Hepatocyte (in vitro differentiated cells): ENCODE data around the gene MADD.

Source experiments
- EZH2 ChIP-seq: fragments of 200-600 bp; sonication (generic); IDR thresholded peaks from 2 replicates; pipeline ENCODE4 v1.6.1; 2016; ENCODE audit warnings: antibody characterized with exemption, mild to moderate bottlenecking, borderline replicate concordance
- EZH2phosphoT487 ChIP-seq: fragments of 200-600 bp; sonication (generic); IDR thresholded peaks from one replicate; pipeline ENCODE4 v1.6.1; 2018; ENCODE audit warnings: antibody characterized with exemption, mild to moderate bottlenecking, low read depth, moderate library complexity; ENCODE audit not compliant: unreplicated experiment, severe bottlenecking
- TF ChIP-seq, protein P1 (sequence below): fragments of 200-600 bp; sonication (generic); IDR thresholded peaks from 2 replicates; pipeline ENCODE4 v1.5.1; 2016; ENCODE audit warnings: antibody characterized with exemption, mild to moderate bottlenecking; ENCODE audit not compliant: poor library complexity

DNA sequence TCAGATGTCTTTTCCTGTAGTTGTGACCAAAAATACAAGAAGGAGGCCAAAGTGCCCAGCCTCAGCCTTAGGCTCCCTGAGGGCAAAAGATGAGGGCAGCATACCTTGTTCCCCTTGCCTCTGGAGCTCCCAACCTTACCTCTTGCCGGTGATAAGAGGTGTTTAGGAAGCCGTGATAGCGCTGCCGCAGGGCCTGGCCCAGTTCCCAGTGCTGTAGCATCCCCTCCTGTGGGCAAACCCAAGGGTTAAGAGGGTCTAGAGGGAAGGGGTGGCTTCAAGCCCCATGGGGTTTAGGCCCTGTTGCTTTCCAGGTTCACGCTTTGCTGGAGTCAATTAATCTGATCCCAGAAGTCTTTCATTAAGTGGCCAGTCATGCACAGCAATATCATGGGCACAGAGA lies 22.4 kb upstream of the MADD start:
- TF ChIP-seq, protein P1, sequence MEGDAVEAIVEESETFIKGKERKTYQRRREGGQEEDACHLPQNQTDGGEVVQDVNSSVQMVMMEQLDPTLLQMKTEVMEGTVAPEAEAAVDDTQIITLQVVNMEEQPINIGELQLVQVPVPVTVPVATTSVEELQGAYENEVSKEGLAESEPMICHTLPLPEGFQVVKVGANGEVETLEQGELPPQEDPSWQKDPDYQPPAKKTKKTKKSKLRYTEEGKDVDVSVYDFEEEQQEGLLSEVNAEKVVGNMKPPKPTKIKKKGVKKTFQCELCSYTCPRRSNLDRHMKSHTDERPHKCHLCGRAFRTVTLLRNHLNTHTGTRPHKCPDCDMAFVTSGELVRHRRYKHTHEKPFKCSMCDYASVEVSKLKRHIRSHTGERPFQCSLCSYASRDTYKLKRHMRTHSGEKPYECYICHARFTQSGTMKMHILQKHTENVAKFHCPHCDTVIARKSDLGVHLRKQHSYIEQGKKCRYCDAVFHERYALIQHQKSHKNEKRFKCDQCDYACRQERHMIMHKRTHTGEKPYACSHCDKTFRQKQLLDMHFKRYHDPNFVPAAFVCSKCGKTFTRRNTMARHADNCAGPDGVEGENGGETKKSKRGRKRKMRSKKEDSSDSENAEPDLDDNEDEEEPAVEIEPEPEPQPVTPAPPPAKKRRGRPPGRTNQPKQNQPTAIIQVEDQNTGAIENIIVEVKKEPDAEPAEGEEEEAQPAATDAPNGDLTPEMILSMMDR, result no peak
- no peak for TF ChIP-seq EZH2
- no peak for TF ChIP-seq EZH2phosphoT487
